Heart right ventricle (tissue), 16 donors: Measurements from ENCODE around the gene RPP25L. TPM values are rescaled to one million over a fixed set of nuclear protein-coding genes. Genes with fewer than 3 reads are reported as not detected.

Experiments
- ATAC-seq, 8 donors: fragments of 200-7000 bp; cut with Tn5 transposase; one replicate each; pipeline ENCODE4 v1.9.1; 2020; ENCODE audit warnings: mild to moderate bottlenecking in 8 of 8, moderate library complexity in 8 of 8, moderate number of reproducible peaks in 1 of 8
- DNase-seq, 2 donors: peaks; one replicate each; pipeline ENCODE4 v3.0.0-alpha.2; 2020
- H3K27ac ChIP-seq, 10 donors: fragments of 200-600 bp; sonication (generic) in 2 of 10; one replicate each; pipeline versions ENCODE4 v1.5.0 to v1.8.0; 2020 to 2022; ENCODE audit warnings: mild to moderate bottlenecking in 3 of 10
- H3K27me3 ChIP-seq, 7 donors: fragments of 200-600 bp; one replicate each; pipeline ENCODE4 v1.8.0; 2021 to 2022; ENCODE audit warnings: mild to moderate bottlenecking in 2 of 7
- H3K36me3 ChIP-seq, 9 donors: fragments of 200-600 bp; sonication (generic) in 1 of 9; one replicate each; pipeline versions ENCODE4 v1.5.0 to v1.8.0; 2020 to 2022; ENCODE audit warnings: mild to moderate bottlenecking in 2 of 9
- H3K4me1 ChIP-seq, 9 donors: fragments of 200-600 bp; sonication (generic) in 1 of 9; one replicate each; pipeline versions ENCODE4 v1.5.0 to v1.8.0; 2020 to 2022; ENCODE audit warnings: mild to moderate bottlenecking in 4 of 9
- H3K4me3 ChIP-seq, 10 donors: fragments of 200-600 bp; sonication (generic) in 2 of 10; one replicate each; pipeline versions ENCODE4 v1.5.0 to v1.8.0; 2020 to 2022; ENCODE audit warnings: mild to moderate bottlenecking in 7 of 10, moderate library complexity in 2 of 10
- H3K9me3 ChIP-seq, 11 donors: fragments of 200-600 bp in 10 of 11; sonication (generic) in 2 of 11; one replicate each; pipeline versions ENCODE4 v1.5.0 to v1.8.0; 2013 to 2022; ENCODE audit warnings: mild to moderate bottlenecking in 2 of 11, control low read depth in 1 of 11, moderate library complexity in 1 of 11
- CTCF ChIP-seq, 9 donors: fragments of 200-600 bp; sonication (generic) in 2 of 9; IDR thresholded peaks; one replicate each; pipeline versions ENCODE4 v1.5.0 to v1.8.0; 2021 to 2022; ENCODE audit warnings: antibody characterized with exemption in 9 of 9, mild to moderate bottlenecking in 5 of 9, moderate library complexity in 1 of 9
- WGBS, 2 donors: extraction: QIAGEN DNeasy Blood & Tissue Kit; methylation state at CpG; one replicate each; pipeline ENCODE4 v1.1.7; 2013; ENCODE audit warnings: inconsistent platforms in 1 of 2; 5-methylcytosine and 5-hydroxymethylcytosine counted together
- intact Hi-C, 10 donors: fragments of 100-400 bp; cut with DNase I; formaldehyde crosslinking; loops; one replicate each; pipeline versions ENCODE4 v1.11.1 to v1.14.2; 2022
- polyA plus RNA-seq, 2 donors: library from polyadenylated mRNA; stranded (reverse); fragments of 200-250 nt; gene quantifications; one replicate each; pipeline ENCODE4 v1.2.3, GENCODE V29; 2013
- total RNA-seq, 10 donors: library from RNA; stranded (reverse); fragmentation: NEBNext Ultra II Directional in 3 of 10; extraction: Animal tissue kit (Norgen Biotek cat#: 25700) in 3 of 10; gene quantifications; one replicate each; pipeline versions ENCODE4 v1.2.1 to v1.2.4, GENCODE V29; 2021 to 2023
- donor health status: Arrhythmogenic right ventricular cardiomyopathy.
- donor health status: ischemic (EF 13 %, LVEDD 7.1; RV severe dilation, severe dysfunction).
- donor health status: healthy with polysubstance abuse.
- donor health status: DM: no; HTN: yes; CAD: no.
- donor health status: DM: no; HTN: no; CAD: no.
- donor health status: ischemic (EF 25% LVEDD 6.9; RV normal size, moderate dysfunction).
- donor health status: ischemic (EF 25% LVEDD 5.7; RV mildly dilated, moderate dysfunction).
- donor health status: healthy.
- donor health status: DM: yes; HTN: yes; CAD: no.
- donor health status: Ischemic cardiomyopathy.
- donor health status: ischemic (EF 35%, LVEDD 5.7; RV mildly dilated, moderate dysfunction).
- donor health status: nonischemic (EF 11% LVEDD 7.7; RV severe dilation, severe dysfunction).
- donor health status: DM: yes; HTN: yes; CAD: no.
- donor health status: PGD.
- donor health status: ischemic (EF 29% LVEDD 5.4; RV normal size, mild dysfunction).
- donor health status: nonischemic (EF 23%, LVEDD 6.1; RV moderate dilation, normal function).

Gene RPP25L
- total and polyA plus RNA-seq, 12 donors, result 29.2 to 51.0 (median 39.2) TPM

GRCh38 chr9:34566972-34567371 lies 44.9 kb downstream of the RPP25L start:
- ATAC-seq, result no peak
- intact Hi-C loops, result no loop called here
- Histone ChIP-seq H3K36me3 (no peaks in the 10 kb centered on the region), H3K27me3 (peaks cover 0 to 13% (median 6%) of the 10 kb centered on the region in 7 donors), H3K4me1 (peaks cover 0 to 7% (median 0%) of the 10 kb centered on the region in 9 donors), H3K9me3 (peaks cover 0 to 4% (median 0%) of the 10 kb centered on the region in 11 donors), H3K4me3 (no peak overlapping the region), H3K27ac (no peak overlapping the region)
- no peak for DNase-seq
- TF ChIP-seq CTCF (IDR thresholded peaks at IDR 0.05), result no peak
- 75 to 77% methylated on average over 6 of the region's 6 CpGs for WGBS, 2 donors

GRCh38 chr9:34566322-34566721 lies 45.6 kb downstream of the RPP25L start:
- no peaks in the 10 kb centered on the region for H3K36me3 ChIP-seq
- peaks cover 0 to 4% (median 0%) of the 10 kb centered on the region in 11 donors for H3K9me3 ChIP-seq
- 52 to 70% methylated on average over 8 of the region's 8 CpGs for WGBS, 2 donors
- no peak for TF ChIP-seq CTCF (IDR thresholded peaks at IDR 0.05)
- DNase-seq (no peak), ATAC-seq (no peak)
- H3K27me3 ChIP-seq, result peaks cover 0 to 13% (median 6%) of the 10 kb centered on the region in 7 donors
- no peak overlapping the region for H3K27ac ChIP-seq
- H3K4me1 ChIP-seq, result peaks cover 0 to 8% (median 0%) of the 10 kb centered on the region in 9 donors
- intact Hi-C loops, result no loop called here
- no peak overlapping the region for H3K4me3 ChIP-seq

GRCh38 chr9:34565856-34566255 lies 46.0 kb downstream of the RPP25L start:
- no peak for TF ChIP-seq CTCF (IDR thresholded peaks at IDR 0.05)
- WGBS, 2 donors, result 68 to 75% methylated on average over 8 of the region's 8 CpGs
- no peaks in the 10 kb centered on the region for H3K36me3 ChIP-seq
- H3K4me1 ChIP-seq, result peaks cover 0 to 12% (median 3%) of the 10 kb centered on the region in 9 donors
- H3K27ac ChIP-seq, result no peak overlapping the region
- H3K27me3 ChIP-seq, result peaks cover 0 to 13% (median 6%) of the 10 kb centered on the region in 7 donors
- ATAC-seq (no peak), DNase-seq (no peak)
- peaks cover 0 to 4% (median 0%) of the 10 kb centered on the region in 11 donors for H3K9me3 ChIP-seq
- intact Hi-C loops, result no loop called here
- H3K4me3 ChIP-seq, result no peak overlapping the region

- 95 to 97% methylated on average over 16 of the region's 16 CpGs for WGBS, 2 donors
- Histone ChIP-seq H3K27ac (no peak overlapping the region), H3K27me3 (peaks cover 0 to 15% (median 9%) of the 10 kb centered on the region in 7 donors), H3K36me3 (no peaks in the 10 kb centered on the region), H3K4me3 (no peak overlapping the region), H3K4me1 (peaks cover 3 to 18% (median 16%) of the 10 kb centered on the region in 9 donors), H3K9me3 (peaks cover 0 to 4% (median 0%) of the 10 kb centered on the region in 11 donors)
- DNase-seq (no peak), ATAC-seq (no peak)
- intact Hi-C loops, result no loop called here
- no peak for TF ChIP-seq CTCF (IDR thresholded peaks at IDR 0.05)
These were observed 47.3 kb downstream of the RPP25L start for GRCh38 chr9:34564617-34565016.
